ENCODE results near the gene PLIN4. TPM values are rescaled to one million over a fixed set of nuclear protein-coding genes. Genes with fewer than 3 reads are reported as not detected.
"Not testable (repeated sequence)": the region's sequence is repeated elsewhere in the genome, so short reads cannot be mapped to it uniquely, and the experiment has no call there.

PLIN4 gene
- total RNA-seq, 4 donors from 2014 or later: 65.1 to 689 (median 138) TPM

DNA sequence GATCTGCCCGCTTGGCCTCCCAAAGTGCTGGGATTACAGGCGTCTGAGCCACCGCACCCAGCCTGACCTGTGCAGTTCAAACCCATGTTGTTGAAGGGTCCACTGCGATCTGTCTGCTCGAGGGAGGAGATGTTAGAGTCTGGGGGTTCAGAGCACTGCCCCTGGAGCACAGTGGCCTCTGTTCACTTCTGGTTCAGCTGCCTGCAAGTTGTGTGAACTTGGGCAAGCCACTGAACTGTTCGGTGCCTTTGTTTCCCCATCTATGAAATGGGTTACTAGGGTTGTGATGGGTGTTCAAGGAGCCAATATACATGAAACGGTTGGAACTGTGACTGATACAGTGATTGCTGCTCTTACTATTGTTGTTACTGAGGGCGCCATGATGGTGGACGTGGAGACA, 15.0 kb upstream of the PLIN4 start:
- TF ChIP-seq EP300 (IDR thresholded peaks at IDR 0.05) (no peak), POLR2A (IDR thresholded peaks at IDR 0.05) (no peak)
- TF ChIP-seq, protein P1, sequence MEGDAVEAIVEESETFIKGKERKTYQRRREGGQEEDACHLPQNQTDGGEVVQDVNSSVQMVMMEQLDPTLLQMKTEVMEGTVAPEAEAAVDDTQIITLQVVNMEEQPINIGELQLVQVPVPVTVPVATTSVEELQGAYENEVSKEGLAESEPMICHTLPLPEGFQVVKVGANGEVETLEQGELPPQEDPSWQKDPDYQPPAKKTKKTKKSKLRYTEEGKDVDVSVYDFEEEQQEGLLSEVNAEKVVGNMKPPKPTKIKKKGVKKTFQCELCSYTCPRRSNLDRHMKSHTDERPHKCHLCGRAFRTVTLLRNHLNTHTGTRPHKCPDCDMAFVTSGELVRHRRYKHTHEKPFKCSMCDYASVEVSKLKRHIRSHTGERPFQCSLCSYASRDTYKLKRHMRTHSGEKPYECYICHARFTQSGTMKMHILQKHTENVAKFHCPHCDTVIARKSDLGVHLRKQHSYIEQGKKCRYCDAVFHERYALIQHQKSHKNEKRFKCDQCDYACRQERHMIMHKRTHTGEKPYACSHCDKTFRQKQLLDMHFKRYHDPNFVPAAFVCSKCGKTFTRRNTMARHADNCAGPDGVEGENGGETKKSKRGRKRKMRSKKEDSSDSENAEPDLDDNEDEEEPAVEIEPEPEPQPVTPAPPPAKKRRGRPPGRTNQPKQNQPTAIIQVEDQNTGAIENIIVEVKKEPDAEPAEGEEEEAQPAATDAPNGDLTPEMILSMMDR (IDR thresholded peaks at IDR 0.05): no peak
- WGBS, 2 donors: 73 to 76% methylated on average over 9 of the region's 9 CpGs
- Histone ChIP-seq H3K27ac (no peak overlapping the region), H3K9me3 (no peaks in the 10 kb centered on the region), H3K36me3 (no peaks in the 10 kb centered on the region), H3K4me1 (peaks cover 0 to 14% (median 8%) of the 10 kb centered on the region in 4 donors), H3K4me3 (no peak overlapping the region), H3K27me3 (peaks cover 0 to 75% of the 10 kb centered on the region in 2 donors)
- DNase-seq (ENCODE audit: low spot score in 2 of 2): no peak

DNA sequence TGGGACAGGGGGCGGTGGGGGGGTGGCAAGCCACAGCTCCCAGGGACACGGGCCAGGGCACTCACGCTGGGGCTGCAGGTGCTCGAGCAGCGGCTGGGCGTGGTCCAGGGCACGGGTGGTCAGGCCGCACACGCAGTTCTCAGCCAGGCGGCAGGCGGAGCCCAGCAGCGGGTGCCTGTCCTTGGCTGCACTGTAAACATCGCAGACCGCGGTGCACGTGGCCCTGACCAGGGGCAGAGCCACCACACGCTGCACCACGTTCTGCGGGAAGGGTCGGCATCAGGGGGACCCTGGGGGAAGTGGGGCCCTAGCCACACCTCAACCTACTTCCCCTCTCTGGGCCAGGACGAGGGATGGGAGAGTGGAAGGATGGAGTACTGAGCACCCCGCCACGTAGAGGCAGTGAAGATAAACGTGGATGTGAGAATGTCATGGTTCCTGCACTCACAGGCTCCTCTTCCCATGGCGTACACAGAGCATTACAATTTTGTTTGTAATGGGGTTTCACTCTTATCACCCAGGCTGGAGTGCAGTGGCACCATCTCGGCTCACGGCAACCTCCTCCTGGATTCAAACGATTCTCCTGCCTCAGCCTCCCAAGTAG, 13.4 kb upstream of the PLIN4 start:
- H3K9me3 ChIP-seq: no peaks in the 10 kb centered on the region
- H3K27ac ChIP-seq: no peak overlapping the region
- H3K27me3 ChIP-seq: peaks cover 0 to 58% of the 10 kb centered on the region in 2 donors
- TF ChIP-seq POLR2A (IDR thresholded peaks at IDR 0.05): no peak
- TF ChIP-seq EP300 (IDR thresholded peaks at IDR 0.05): no peak
- TF ChIP-seq, protein P1 (IDR thresholded peaks at IDR 0.05): no peak
- H3K4me1 ChIP-seq: peaks cover 0 to 14% (median 8%) of the 10 kb centered on the region in 4 donors
- DNase-seq (ENCODE audit: low spot score in 2 of 2): no peak
- WGBS, 2 donors: 52 to 59% methylated on average over 18 to 26 of the region's 28 CpGs
- no peaks in the 10 kb centered on the region for H3K36me3 ChIP-seq
- H3K4me3 ChIP-seq: no peak overlapping the region

DNA sequence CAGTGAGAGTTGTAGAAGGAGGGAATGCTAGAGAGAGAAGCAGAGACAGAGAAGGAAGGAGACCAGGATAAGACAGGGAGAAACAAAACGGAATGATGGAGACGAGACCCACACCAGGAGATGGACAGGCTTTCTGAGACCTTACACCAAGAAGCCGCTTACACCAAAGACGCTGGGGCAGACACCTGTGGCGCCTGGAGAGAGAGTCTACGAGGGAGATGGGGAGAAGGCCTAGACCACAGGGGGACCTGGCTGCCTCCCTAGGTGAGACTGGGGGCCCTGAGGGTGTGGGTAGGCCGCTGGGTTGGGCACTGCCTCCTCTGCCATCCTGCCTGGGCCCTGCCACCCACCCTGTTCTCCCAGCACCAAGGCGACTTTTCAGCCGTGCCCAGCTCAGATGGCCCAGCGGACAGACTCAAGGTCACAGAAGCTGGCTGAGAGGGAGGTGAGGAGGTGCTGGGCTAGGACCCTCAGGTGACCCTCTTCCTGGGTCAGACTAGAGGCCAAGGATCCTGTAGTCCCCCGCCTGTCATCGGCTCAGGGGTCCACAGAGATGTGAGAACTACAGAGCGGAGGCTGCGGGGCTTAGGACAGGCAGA, 11.7 kb upstream of the PLIN4 start:
- H3K4me3 ChIP-seq: no peak overlapping the region
- H3K27ac ChIP-seq: no peak overlapping the region
- H3K36me3 ChIP-seq: no peaks in the 10 kb centered on the region
- peaks cover 0 to 46% of the 10 kb centered on the region in 2 donors for H3K27me3 ChIP-seq
- H3K9me3 ChIP-seq: no peaks in the 10 kb centered on the region
- no peak for DNase-seq (ENCODE audit: low spot score in 2 of 2)
- TF ChIP-seq EP300 (IDR thresholded peaks at IDR 0.05) (no peak), POLR2A (IDR thresholded peaks at IDR 0.05) (no peak)
- TF ChIP-seq, protein P1 (IDR thresholded peaks at IDR 0.05): no peak
- H3K4me1 ChIP-seq: peaks cover 0 to 6% (median 2%) of the 10 kb centered on the region in 4 donors
- WGBS, 2 donors: 74 to 80% methylated on average over 13 to 14 of the region's 14 CpGs

DNA sequence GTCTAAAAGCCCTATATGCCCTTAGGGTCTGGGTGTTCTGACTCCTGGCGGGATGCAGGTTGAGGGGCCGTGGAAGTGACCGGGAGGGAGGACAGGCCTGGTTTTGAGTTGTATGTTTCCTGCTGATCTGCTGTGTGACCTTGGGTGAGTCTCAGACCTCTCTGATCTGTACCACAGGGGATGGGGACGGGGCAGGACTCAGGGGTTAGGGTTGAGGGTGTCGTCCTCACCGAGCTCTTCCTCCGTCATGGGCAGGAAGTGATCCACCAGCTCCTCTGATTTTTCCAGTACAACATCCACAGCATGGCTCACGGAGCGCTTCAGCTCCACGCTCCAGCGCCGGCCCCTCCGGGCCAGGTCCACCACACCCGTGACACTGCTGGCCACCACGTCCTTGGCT, 10.6 kb upstream of the PLIN4 start:
- Histone ChIP-seq H3K4me3 (no peak overlapping the region), H3K4me1 (no peaks in the 10 kb centered on the region), H3K27ac (no peak overlapping the region), H3K27me3 (peaks cover 0 to 37% of the 10 kb centered on the region in 2 donors), H3K36me3 (no peaks in the 10 kb centered on the region), H3K9me3 (no peaks in the 10 kb centered on the region)
- TF ChIP-seq POLR2A (IDR thresholded peaks at IDR 0.05) (no peak), EP300 (IDR thresholded peaks at IDR 0.05) (no peak)
- TF ChIP-seq, protein P1 (IDR thresholded peaks at IDR 0.05): no peak
- WGBS, 2 donors: 71 to 76% methylated on average over 15 of the region's 15 CpGs
- DNase-seq (ENCODE audit: low spot score in 2 of 2): no peak

DNA sequence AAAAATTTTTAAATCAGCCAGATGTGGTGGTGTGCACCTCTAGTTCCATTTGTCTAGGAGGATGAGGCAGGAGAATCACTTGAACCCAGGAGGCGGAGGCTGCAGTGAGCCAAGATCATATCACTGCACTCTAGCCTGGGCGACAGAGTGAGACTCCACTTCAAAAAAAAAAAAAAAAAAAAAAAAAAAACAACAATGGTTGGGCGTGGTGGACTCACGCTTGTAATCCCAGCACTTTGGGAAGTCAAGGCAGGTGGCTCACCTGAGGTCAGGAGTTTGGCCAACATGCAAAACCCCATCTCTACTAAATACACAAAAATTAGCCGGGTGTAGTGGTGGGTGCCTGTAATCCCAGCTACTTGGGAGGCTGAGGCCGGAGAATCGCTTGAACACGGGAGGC, 9.1 kb upstream of the PLIN4 start:
- 88 to 89% methylated on average over 8 of the region's 8 CpGs for WGBS, 2 donors
- H3K27ac ChIP-seq; H3K9me3 ChIP-seq; H3K4me1 ChIP-seq; DNase-seq (ENCODE audit: low spot score in 2 of 2); H3K36me3 ChIP-seq; H3K4me3 ChIP-seq: not testable (repeated sequence)
- H3K27me3 ChIP-seq: peaks cover 0 to 28% of the 10 kb centered on the region in 2 donors
